ENCODE data around the gene ESYT1. TPM values are rescaled to one million over a fixed set of nuclear protein-coding genes. Genes with fewer than 3 reads are reported as not detected.

ESYT1 gene
- total and polyA plus RNA-seq, 9 of the 15 experiments (the other 6 are each of a cell fraction or from before 2014, with no cell fraction given), result 132 to 420 (median 164) TPM

- TF ChIP-seq ZC3H11A (IDR thresholded peaks at IDR 0.05; ENCODE audit: low read depth, low read length), result no peak
- TF ChIP-seq ZNF134 (CRISPR knock-in tag; conservative IDR thresholded peaks at IDR 0.05), result no peak
- TF ChIP-seq, protein P1, sequence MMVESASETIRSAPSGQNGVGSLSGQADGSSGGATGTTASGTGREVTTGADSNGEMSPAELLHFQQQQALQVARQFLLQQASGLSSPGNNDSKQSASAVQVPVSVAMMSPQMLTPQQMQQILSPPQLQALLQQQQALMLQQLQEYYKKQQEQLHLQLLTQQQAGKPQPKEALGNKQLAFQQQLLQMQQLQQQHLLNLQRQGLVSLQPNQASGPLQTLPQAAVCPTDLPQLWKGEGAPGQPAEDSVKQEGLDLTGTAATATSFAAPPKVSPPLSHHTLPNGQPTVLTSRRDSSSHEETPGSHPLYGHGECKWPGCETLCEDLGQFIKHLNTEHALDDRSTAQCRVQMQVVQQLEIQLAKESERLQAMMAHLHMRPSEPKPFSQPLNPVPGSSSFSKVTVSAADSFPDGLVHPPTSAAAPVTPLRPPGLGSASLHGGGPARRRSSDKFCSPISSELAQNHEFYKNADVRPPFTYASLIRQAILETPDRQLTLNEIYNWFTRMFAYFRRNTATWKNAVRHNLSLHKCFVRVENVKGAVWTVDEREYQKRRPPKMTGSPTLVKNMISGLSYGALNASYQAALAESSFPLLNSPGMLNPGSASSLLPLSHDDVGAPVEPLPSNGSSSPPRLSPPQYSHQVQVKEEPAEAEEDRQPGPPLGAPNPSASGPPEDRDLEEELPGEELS (CRISPR knock-in tag; IDR thresholded peaks at IDR 0.05; ENCODE audit: borderline replicate concordance), result no peak
- TF ChIP-seq NCOR1 (IDR thresholded peaks at IDR 0.05), result peak; percentile 68
- TF ChIP-seq HNRNPL (IDR thresholded peaks at IDR 0.05; ENCODE audit: low read depth, low read length), result peak; percentile 89
- no peak for TF ChIP-seq RFX1 (IDR thresholded peaks at IDR 0.05)
- no peak for TF ChIP-seq ZNF3 (CRISPR knock-in tag; IDR thresholded peaks at IDR 0.05)
- no peak for TF ChIP-seq XRCC4 (IDR thresholded peaks at IDR 0.05; ENCODE audit: extremely low read depth, insufficient read depth, insufficient read length)
- TF ChIP-seq PRMT5 (CRISPR knock-in tag; IDR thresholded peaks at IDR 0.05), result no peak
- TF ChIP-seq ZNF24 (IDR thresholded peaks at IDR 0.05), result peak; percentile 10; the same call in 1 of the 2 replicates
- peak; percentile 87 for TF ChIP-seq ETV5 (CRISPR knock-in tag; IDR thresholded peaks at IDR 0.05; ENCODE audit: low read depth)
- no peak for TF ChIP-seq ZBTB5 (IDR thresholded peaks at IDR 0.05)
- TF ChIP-seq PYGO2 (tag; IDR thresholded peaks at IDR 0.05), result no peak
- no peak for TF ChIP-seq E2F3 (CRISPR knock-in tag; IDR thresholded peaks at IDR 0.05)
- TF ChIP-seq MAX (CRISPR knock-in tag; IDR thresholded peaks at IDR 0.05), result peak; percentile 33; the same call in 1 of the 2 replicates
- TF ChIP-seq, protein P2, sequence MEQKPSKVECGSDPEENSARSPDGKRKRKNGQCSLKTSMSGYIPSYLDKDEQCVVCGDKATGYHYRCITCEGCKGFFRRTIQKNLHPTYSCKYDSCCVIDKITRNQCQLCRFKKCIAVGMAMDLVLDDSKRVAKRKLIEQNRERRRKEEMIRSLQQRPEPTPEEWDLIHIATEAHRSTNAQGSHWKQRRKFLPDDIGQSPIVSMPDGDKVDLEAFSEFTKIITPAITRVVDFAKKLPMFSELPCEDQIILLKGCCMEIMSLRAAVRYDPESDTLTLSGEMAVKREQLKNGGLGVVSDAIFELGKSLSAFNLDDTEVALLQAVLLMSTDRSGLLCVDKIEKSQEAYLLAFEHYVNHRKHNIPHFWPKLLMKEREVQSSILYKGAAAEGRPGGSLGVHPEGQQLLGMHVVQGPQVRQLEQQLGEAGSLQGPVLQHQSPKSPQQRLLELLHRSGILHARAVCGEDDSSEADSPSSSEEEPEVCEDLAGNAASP (IDR thresholded peaks at IDR 0.05), result no peak
- peak; percentile 59 for TF ChIP-seq TBP (optimal IDR thresholded peaks at IDR 0.05; ENCODE audit: low read depth, low read length)
Measured at GRCh38 chr12:56129206-56129941, 1.3 kb downstream of the ESYT1 start (continued).

Measured in K562 (cell line).